ENCODE results near the gene EID2B. TPM values are rescaled to one million over a fixed set of nuclear protein-coding genes. Genes with fewer than 3 reads are reported as not detected.

EID2B gene
- total and polyA plus RNA-seq, 8 donors: 2.0 to 5.6 (median 4.6) TPM

DNA sequence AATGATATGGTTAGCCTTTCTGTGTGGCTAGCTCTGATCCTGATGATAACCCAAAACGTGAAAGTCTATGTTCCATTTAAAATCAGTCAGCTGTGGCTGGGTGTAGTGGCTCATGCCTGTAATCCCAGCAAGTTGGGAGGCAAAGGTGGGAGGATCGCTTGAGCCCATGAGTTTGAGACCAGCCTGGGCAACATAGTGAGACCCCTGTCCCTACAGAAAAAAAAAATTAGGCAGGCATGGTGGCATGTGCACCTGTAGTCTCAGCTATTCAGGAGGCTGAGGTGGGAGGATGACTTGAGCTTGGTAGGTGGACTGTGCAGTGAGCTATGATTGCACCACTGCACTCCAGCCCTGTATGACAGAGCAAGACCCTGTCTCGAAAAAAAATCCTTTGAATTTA, 1.1 kb upstream of the EID2B start:
- H3K36me3 ChIP-seq: no peaks in the 10 kb centered on the region
- TF ChIP-seq, protein P1, sequence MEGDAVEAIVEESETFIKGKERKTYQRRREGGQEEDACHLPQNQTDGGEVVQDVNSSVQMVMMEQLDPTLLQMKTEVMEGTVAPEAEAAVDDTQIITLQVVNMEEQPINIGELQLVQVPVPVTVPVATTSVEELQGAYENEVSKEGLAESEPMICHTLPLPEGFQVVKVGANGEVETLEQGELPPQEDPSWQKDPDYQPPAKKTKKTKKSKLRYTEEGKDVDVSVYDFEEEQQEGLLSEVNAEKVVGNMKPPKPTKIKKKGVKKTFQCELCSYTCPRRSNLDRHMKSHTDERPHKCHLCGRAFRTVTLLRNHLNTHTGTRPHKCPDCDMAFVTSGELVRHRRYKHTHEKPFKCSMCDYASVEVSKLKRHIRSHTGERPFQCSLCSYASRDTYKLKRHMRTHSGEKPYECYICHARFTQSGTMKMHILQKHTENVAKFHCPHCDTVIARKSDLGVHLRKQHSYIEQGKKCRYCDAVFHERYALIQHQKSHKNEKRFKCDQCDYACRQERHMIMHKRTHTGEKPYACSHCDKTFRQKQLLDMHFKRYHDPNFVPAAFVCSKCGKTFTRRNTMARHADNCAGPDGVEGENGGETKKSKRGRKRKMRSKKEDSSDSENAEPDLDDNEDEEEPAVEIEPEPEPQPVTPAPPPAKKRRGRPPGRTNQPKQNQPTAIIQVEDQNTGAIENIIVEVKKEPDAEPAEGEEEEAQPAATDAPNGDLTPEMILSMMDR (IDR thresholded peaks at IDR 0.05): no peak
- H3K27me3 ChIP-seq: no peaks in the 10 kb centered on the region
- DNase-seq (no peak), ATAC-seq (no peak)
- no peak overlapping the region for H3K4me3 ChIP-seq
- intact Hi-C loops (cut with DNase I): loop anchor here in 1 of 2 donors (10.0 kb wide), 1 partner anchor 59 kb away; no protein-coding TSS in a partner anchor
- H3K9me3 ChIP-seq: no peaks in the 10 kb centered on the region
- H3K4me1 ChIP-seq: peaks cover 10 to 25% of the 10 kb centered on the region in 2 donors
- H3K27ac ChIP-seq: no peak overlapping the region

GRCh38 chr19:39533003-39533512, 406 bp upstream of the EID2B start:
- H3K27me3 ChIP-seq: no peaks in the 10 kb centered on the region
- no peaks in the 10 kb centered on the region for H3K36me3 ChIP-seq
- ATAC-seq (no peak), DNase-seq (no peak)
- TF ChIP-seq, protein P1 (IDR thresholded peaks at IDR 0.05): peak in 1 of 2 donors; percentile 22
- peak overlapping the region in 1 of 2 donors; percentile 86 for H3K27ac ChIP-seq
- H3K9me3 ChIP-seq: no peaks in the 10 kb centered on the region
- H3K4me3 ChIP-seq: peak overlapping the region in 1 of 2 donors; percentile 87
- peaks cover 3 to 18% of the 10 kb centered on the region in 2 donors for H3K4me1 ChIP-seq
- intact Hi-C loops (cut with DNase I): loop anchor here in 1 of 2 donors (10.0 kb wide), 1 partner anchor 58 kb away; no protein-coding TSS in a partner anchor

DNA sequence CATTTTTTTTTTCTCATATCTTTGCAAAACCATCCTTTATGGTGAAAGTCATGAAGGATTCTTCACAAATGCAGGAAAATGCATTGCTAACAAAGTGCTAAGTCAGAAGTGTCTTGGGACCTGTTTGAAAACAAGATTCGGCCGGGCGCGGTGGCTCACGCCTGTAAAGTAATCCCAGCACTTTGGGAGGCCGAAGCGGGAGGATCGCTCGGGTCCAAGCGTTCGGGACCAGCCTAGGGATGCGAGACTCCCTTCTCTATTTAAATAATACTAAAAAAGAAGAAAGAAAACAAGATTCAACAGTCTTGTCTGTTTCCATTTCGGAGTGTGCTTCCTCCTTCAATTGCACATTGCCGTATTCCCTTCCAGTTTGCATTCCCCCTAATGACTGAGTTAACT, 819 bp downstream of the EID2B start:
- Histone ChIP-seq H3K36me3 (no peaks in the 10 kb centered on the region), H3K27me3 (no peaks in the 10 kb centered on the region), H3K27ac (peak overlapping the region; percentile 78 to 86), H3K4me1 (peaks cover 3 to 12% of the 10 kb centered on the region in 2 donors), H3K4me3 (peak overlapping the region; percentile 84 to 87), H3K9me3 (no peaks in the 10 kb centered on the region)
- DNase-seq (no peak), ATAC-seq (no peak)
- intact Hi-C loops (cut with DNase I): loop anchor here in 1 of 2 donors (10.0 kb wide), 1 partner anchor 57 kb away; no protein-coding TSS in a partner anchor
- TF ChIP-seq, protein P1 (IDR thresholded peaks at IDR 0.05): no peak

GRCh38 chr19:39525205-39525604, 7.4 kb downstream of the EID2B start:
- intact Hi-C loops (cut with DNase I): no loop called here
- peaks cover 0 to 3% of the 10 kb centered on the region in 2 donors for H3K4me1 ChIP-seq
- H3K27me3 ChIP-seq: no peaks in the 10 kb centered on the region
- TF ChIP-seq, protein P1 (IDR thresholded peaks at IDR 0.05): no peak
- H3K27ac ChIP-seq: no peak overlapping the region
- DNase-seq (no peak), ATAC-seq (no peak)
- no peaks in the 10 kb centered on the region for H3K9me3 ChIP-seq
- H3K36me3 ChIP-seq: no peaks in the 10 kb centered on the region
- no peak overlapping the region for H3K4me3 ChIP-seq

DNA sequence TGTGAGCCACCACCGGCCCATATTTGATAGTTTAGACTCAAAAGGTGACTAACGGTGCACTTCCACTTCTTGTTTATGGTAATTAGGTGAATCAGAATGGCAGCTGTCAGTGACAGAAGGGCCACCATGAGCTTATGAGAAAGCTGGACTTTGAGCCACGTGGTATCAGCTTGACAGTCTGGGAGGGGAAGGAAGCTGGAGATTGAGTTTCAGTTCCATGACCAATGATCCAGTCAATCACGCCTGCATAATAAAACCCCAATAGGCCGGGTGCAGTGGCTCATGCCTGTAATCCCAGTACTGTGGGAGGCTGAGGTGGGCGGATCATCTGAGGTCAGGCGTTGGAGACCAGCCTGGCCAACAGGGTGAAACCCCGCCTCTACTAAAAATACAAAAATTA, 8.2 kb downstream of the EID2B start:
- DNase-seq (no peak), ATAC-seq (no peak)
- Histone ChIP-seq H3K4me1 (no peaks in the 10 kb centered on the region), H3K27ac (no peak overlapping the region), H3K36me3 (no peaks in the 10 kb centered on the region), H3K9me3 (no peaks in the 10 kb centered on the region), H3K27me3 (no peaks in the 10 kb centered on the region), H3K4me3 (no peak overlapping the region)
- TF ChIP-seq, protein P1 (IDR thresholded peaks at IDR 0.05): no peak
- intact Hi-C loops (cut with DNase I): no loop called here
